IMR-90 (cell line): ENCODE measurements around the gene HYCC1. TPM values are rescaled to one million over a fixed set of nuclear protein-coding genes. Genes with fewer than 3 reads are reported as not detected.

Source experiments
- ATAC-seq: fragments of 200-7000 bp; cut with Tn5 transposase; 2 replicates; pipeline ENCODE4 v1.9.1; 2020; ENCODE audit warnings: low read depth, mild to moderate bottlenecking, moderate library complexity
- BruUV-seq: library from RNA; stranded (reverse); fragments of 400-500 nt; replicated peaks from 2 replicates; lab custom pipeline; 2021; lab: Mats Ljungman, UMichigan
- CTCF ChIA-PET: fragments of 300-600 bp; formaldehyde crosslinking; extraction: SDS; loops from one replicate; lab custom pipeline; 2021; ENCODE audit warnings: antibody characterized with exemption; lab: Yijun Ruan, JAX
- POLR2A ChIA-PET: fragments of 300-600 bp; sonication (Branson Sonifier 250); formaldehyde crosslinking; loops from one replicate; lab custom pipeline; 2022; ENCODE audit warnings: antibody characterized with exemption; ENCODE audit not compliant: unreplicated experiment; lab: Charles Lee
- DNase-seq: peaks from one replicate; pipeline ENCODE4 v3.0.0; 2013
- H2AFZ ChIP-seq: replicated peaks from 2 replicates; pipeline ENCODE3; 2013; ENCODE audit warnings: low read length, mild to moderate bottlenecking; ENCODE audit not compliant: poor library complexity
- H2AK5ac ChIP-seq: 2 replicates; pipeline ENCODE4 v1.6.1; 2013; ENCODE audit warnings: low read depth, low read length, inconsistent platforms
- H2AK9ac ChIP-seq: replicated peaks from 2 replicates; pipeline ENCODE3; 2013; ENCODE audit warnings: mild to moderate bottlenecking, low read depth, low read length, moderate library complexity; ENCODE audit not compliant: poor library complexity
- H2BK120ac ChIP-seq: 2 replicates; pipeline ENCODE4 v1.6.1; 2013; ENCODE audit warnings: low read depth, low read length, inconsistent platforms
- H2BK15ac ChIP-seq: 3 replicates; pipeline ENCODE4 v1.6.1; 2013; ENCODE audit warnings: low read depth, low read length, inconsistent platforms
- H2BK20ac ChIP-seq: 2 replicates; pipeline ENCODE4 v1.6.1; 2013; ENCODE audit warnings: low read depth, mild to moderate bottlenecking, inconsistent platforms, low read length, moderate library complexity
- H2BK5ac ChIP-seq: 2 replicates; pipeline ENCODE4 v1.6.1; 2013; ENCODE audit warnings: mild to moderate bottlenecking, low read depth, low read length, inconsistent platforms; ENCODE audit not compliant: poor library complexity, severe bottlenecking
- H3K14ac ChIP-seq: replicated peaks from 2 replicates; pipeline ENCODE4 v1.6.1; 2013; ENCODE audit warnings: low read depth, low read length, inconsistent platforms
- H3K18ac ChIP-seq: 2 replicates; pipeline ENCODE4 v1.6.1; 2013; ENCODE audit warnings: low read depth, low read length, control low read depth
- H3K23ac ChIP-seq: 2 replicates; pipeline ENCODE4 v1.6.1; 2013; ENCODE audit warnings: low read depth, low read length, inconsistent platforms
- H3K27ac ChIP-seq: 2 replicates; pipeline ENCODE4 v1.5.1; 2013; ENCODE audit warnings: mild to moderate bottlenecking, control low read depth, low read length; ENCODE audit not compliant: insufficient read depth
- H3K27me3 ChIP-seq: 2 replicates; pipeline ENCODE4 v1.6.1; 2013; ENCODE audit warnings: low read length; ENCODE audit not compliant: control insufficient read depth, insufficient read depth
- H3K36me3 ChIP-seq: 2 replicates; pipeline ENCODE4 v1.6.1; 2013; ENCODE audit warnings: low read length, mixed read lengths; ENCODE audit not compliant: control insufficient read depth, insufficient read depth
- H3K4ac ChIP-seq: 2 replicates; pipeline ENCODE4 v1.6.1; 2013; ENCODE audit warnings: low read depth, low read length, inconsistent platforms
- H3K4me1 ChIP-seq: 2 replicates; pipeline ENCODE4 v1.6.1; 2013; ENCODE audit warnings: low read length, mixed read lengths; ENCODE audit not compliant: control insufficient read depth, insufficient read depth
- H3K4me2 ChIP-seq: 2 replicates; pipeline ENCODE4 v1.6.1; 2013; ENCODE audit warnings: low read depth, mild to moderate bottlenecking, control low read depth, low read length, moderate library complexity
- H3K4me3 ChIP-seq: 2 replicates; pipeline ENCODE4 v1.5.1; 2013; ENCODE audit warnings: low read depth, mild to moderate bottlenecking, control low read depth, low read length, moderate library complexity; ENCODE audit not compliant: insufficient read depth
- H3K56ac ChIP-seq: 2 replicates; pipeline ENCODE4 v1.6.1; 2013; ENCODE audit warnings: low read length, inconsistent platforms; ENCODE audit not compliant: insufficient read depth; ENCODE audit errors: extremely low read depth
- H3K79me1 ChIP-seq, 2 experiments: 2 replicates each; pipeline ENCODE4 v1.6.1; 2013; ENCODE audit warnings: low read length in 2 of 2, inconsistent platforms in 1 of 2, low read depth in 1 of 2
- H3K9ac ChIP-seq: 2 replicates; pipeline ENCODE4 v1.6.1; 2013; ENCODE audit warnings: low read depth, low read length, control low read depth
- H3K9me1 ChIP-seq: 2 replicates; pipeline ENCODE4 v1.6.1; 2013; ENCODE audit warnings: low read length, inconsistent platforms; ENCODE audit not compliant: insufficient read depth
- H3K9me3 ChIP-seq: 2 replicates; pipeline ENCODE4 v1.6.1; 2013; ENCODE audit warnings: low read length; ENCODE audit not compliant: control insufficient read depth, insufficient read depth
- H4K20me1 ChIP-seq: 2 replicates; pipeline ENCODE4 v1.6.1; 2013; ENCODE audit warnings: low read length, inconsistent platforms; ENCODE audit not compliant: insufficient read depth
- H4K5ac ChIP-seq: 2 replicates; pipeline ENCODE4 v1.6.1; 2013; ENCODE audit warnings: mild to moderate bottlenecking, low read depth, low read length, control low read depth
- H4K8ac ChIP-seq, 2 experiments: 2 replicates each; pipeline ENCODE4 v1.6.1; 2013; ENCODE audit warnings: low read depth in 2 of 2, low read length in 2 of 2, control low read depth in 1 of 2, inconsistent platforms in 1 of 2
- H4K91ac ChIP-seq: 2 replicates; pipeline ENCODE4 v1.6.1; 2013; ENCODE audit warnings: low read depth, low read length, inconsistent platforms; ENCODE audit not compliant: insufficient read depth
- BHLHE40 ChIP-seq: fragments of 150-350 bp; IDR thresholded peaks from 2 replicates; pipeline ENCODE4 v1.6.1; 2016; ENCODE audit warnings: mild to moderate bottlenecking, low read depth, low read length
- CEBPB ChIP-seq: IDR thresholded peaks from 2 replicates; pipeline ENCODE4 v1.6.1; 2012; ENCODE audit warnings: low read depth, low read length, improper control_type of control experiment
- CHD1 ChIP-seq: IDR thresholded peaks from 2 replicates; pipeline ENCODE4 v1.6.1; 2012; ENCODE audit warnings: low read depth, low read length, improper control_type of control experiment
- CTCF ChIP-seq: conservative IDR thresholded peaks from 2 replicates; pipeline ENCODE4 v1.5.1; 2012; ENCODE audit warnings: mild to moderate bottlenecking, low read depth, low read length, improper control_type of control experiment
- FOS ChIP-seq: fragments of 150-350 bp; IDR thresholded peaks from 2 replicates; pipeline ENCODE4 v1.6.1; 2016; ENCODE audit warnings: low read depth, low read length
- MAFK ChIP-seq: IDR thresholded peaks from 2 replicates; pipeline ENCODE4 v1.6.1; 2012; ENCODE audit warnings: low read depth, low read length, improper control_type of control experiment
- MAZ ChIP-seq: IDR thresholded peaks from 2 replicates; pipeline ENCODE4 v1.6.1; 2012; ENCODE audit warnings: low read depth, mild to moderate bottlenecking, low read length, improper control_type of control experiment, moderate library complexity, borderline replicate concordance
- MXI1 ChIP-seq: IDR thresholded peaks from 2 replicates; pipeline ENCODE4 v1.6.1; 2012; ENCODE audit warnings: low read depth, mild to moderate bottlenecking, low read length, moderate library complexity, borderline replicate concordance
- NFE2L2 ChIP-seq: fragments of 150-350 bp; IDR thresholded peaks from 2 replicates; pipeline ENCODE4 v1.6.1; 2016; ENCODE audit warnings: low read depth, mild to moderate bottlenecking, low read length
- POLR2A ChIP-seq: IDR thresholded peaks from 2 replicates; pipeline ENCODE4 v1.6.1; 2012; ENCODE audit warnings: mild to moderate bottlenecking, low read depth, low read length
- RAD21 ChIP-seq: IDR thresholded peaks from 2 replicates; pipeline ENCODE4 v1.6.1; 2012; ENCODE audit warnings: low read length, improper control_type of control experiment
- RCOR1 ChIP-seq: IDR thresholded peaks from 2 replicates; pipeline ENCODE4 v1.6.1; 2012; ENCODE audit warnings: mild to moderate bottlenecking, low read length, improper control_type of control experiment; ENCODE audit not compliant: insufficient replicate concordance
- RFX5 ChIP-seq: IDR thresholded peaks from 2 replicates; pipeline ENCODE4 v1.8.0; 2012; ENCODE audit warnings: low read depth, mild to moderate bottlenecking, low read length, moderate library complexity
- SMC3 ChIP-seq: fragments of 150-350 bp; IDR thresholded peaks from 2 replicates; pipeline ENCODE4 v1.6.1; 2016; ENCODE audit warnings: low read depth, mild to moderate bottlenecking, antibody characterized with exemption, low read length, moderate library complexity
- WGBS, 2 experiments: methylation state at CpG; one replicate each; pipeline versions ENCODE4 v1.1.5 to v1.1.7; 2013; ENCODE audit warnings: missing lambda C conversion rate in 2 of 2; ENCODE audit not compliant: insufficient read length in 1 of 2; ENCODE audit errors: extremely low coverage in 2 of 2; 5-methylcytosine and 5-hydroxymethylcytosine counted together
- dilution Hi-C: fragments of 300-500 bp; cut with HindIII; formaldehyde crosslinking; loops from one replicate; pipeline ENCODE4 v1.14.3; 2018; ENCODE audit warnings: low sequenced_read_pairs; ENCODE audit not compliant: unreplicated experiment
- in situ Hi-C: fragments of 300-500 bp; cut with MboI; formaldehyde crosslinking; loops from 3 replicates; pipeline ENCODE4 v1.14.3; 2019; ENCODE audit warnings: low sequenced_read_pairs, inconsistent platforms, mixed read lengths
- intact Hi-C: fragments of 100-400 bp; cut with micrococcal nuclease; formaldehyde crosslinking; loops from 2 replicates; pipeline ENCODE4 v1.10.0; 2022
- polyA plus RNA-seq, 3 experiments: library from polyadenylated mRNA; depleted of rRNA; stranded (reverse); fragments of >200 nt; gene quantifications; 2 replicates each; pipeline ENCODE4 v1.2.3, GENCODE V29; 2012; ENCODE audit warnings: low replicate concordance in 1 of 3
- total RNA-seq: library from RNA; depleted of rRNA; stranded (reverse); fragments of >200 nt; gene quantifications from 2 replicates; pipeline ENCODE4 v1.2.3, GENCODE V29; 2012
- TF ChIP-seq, protein P1 (sequence below): fragments of 150-350 bp; IDR thresholded peaks from 2 replicates; pipeline ENCODE4 v1.6.1; 2017; ENCODE audit warnings: mild to moderate bottlenecking, antibody characterized with exemption, low read length, low read depth
- TF ChIP-seq, protein P2 (sequence below): fragments of 150-350 bp; IDR thresholded peaks from 2 replicates; pipeline ENCODE4 v1.6.1; 2016; ENCODE audit warnings: low read depth, mild to moderate bottlenecking, low read length, moderate library complexity, borderline replicate concordance

HYCC1 gene
- total and polyA plus RNA-seq, 2 of the 4 experiments (the other 2 are of a cell fraction), result 44.1 to 78.3 TPM

DNA sequence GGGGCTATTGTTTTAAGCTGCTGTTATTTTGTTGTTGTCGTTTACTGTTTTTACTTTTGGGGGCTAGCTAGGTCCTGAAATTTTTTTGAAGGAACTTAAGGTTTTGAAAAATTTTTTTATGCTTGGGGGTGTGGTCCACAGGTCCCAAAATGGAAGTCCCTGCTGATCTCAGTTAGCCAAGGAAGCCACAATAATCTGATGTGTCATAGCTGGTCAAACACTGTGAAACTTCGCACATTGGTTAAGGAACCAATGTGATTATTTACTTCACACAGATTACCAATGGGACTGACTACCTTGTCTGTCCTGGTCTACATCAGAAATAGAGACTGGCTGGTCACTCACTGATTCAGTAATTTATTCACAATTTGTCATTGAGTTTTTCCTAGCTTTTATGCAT, 29.5 kb upstream of the HYCC1 start:
- H3K4ac ChIP-seq, result no peak overlapping the region
- no peak overlapping the region for H2AFZ ChIP-seq
- H3K27ac ChIP-seq, result no peak overlapping the region
- H4K20me1 ChIP-seq, result no peaks in the 10 kb centered on the region
- H3K14ac ChIP-seq, result no peak overlapping the region
- no peak overlapping the region for H2AK9ac ChIP-seq
- no peak for ATAC-seq
- no peak overlapping the region for H3K4me3 ChIP-seq
- POLR2A ChIA-PET, result no interaction called here
- in situ Hi-C loops (no loop called here), intact Hi-C loops (no loop called here), dilution Hi-C loops (no loop called here)
- CTCF ChIA-PET, result interaction anchor here (0.7 to 2.6 kb wide), 2 partner anchors 12 to 310 kb away, joined by 3 to 12 read pairs; no protein-coding TSS in a partner anchor
- H4K8ac ChIP-seq, result no peak overlapping the region
- H4K91ac ChIP-seq, result no peak overlapping the region
- H3K4me1 ChIP-seq, result peaks cover 4% of the 10 kb centered on the region
- H2BK5ac ChIP-seq, result no peak overlapping the region
- no peak overlapping the region for H4K5ac ChIP-seq
- H2BK15ac ChIP-seq, result no peak overlapping the region
- H3K9me1 ChIP-seq, result no peaks in the 10 kb centered on the region; the same call in 1 of the 2 replicates
- BruUV-seq, result no TSS peak
- H3K9ac ChIP-seq, result no peak overlapping the region
- H3K79me1 ChIP-seq, result no peaks in the 10 kb centered on the region
- no peak overlapping the region for H2BK120ac ChIP-seq
- H3K18ac ChIP-seq, result no peak overlapping the region
- H3K23ac ChIP-seq, result no peak overlapping the region
- no peaks in the 10 kb centered on the region for H3K27me3 ChIP-seq
- no peak for DNase-seq
- no peaks in the 10 kb centered on the region for H3K9me3 ChIP-seq
- whole genome bisulfite sequencing, 2 experiments, result no CpG with 5 or more reads among the region's 2 CpGs
- TF ChIP-seq SMC3, result no peak
- TF ChIP-seq POLR2A, result no peak
- TF ChIP-seq MXI1, result no peak
- no peak for TF ChIP-seq CTCF
- no peak for TF ChIP-seq NFE2L2
- TF ChIP-seq, protein P1, sequence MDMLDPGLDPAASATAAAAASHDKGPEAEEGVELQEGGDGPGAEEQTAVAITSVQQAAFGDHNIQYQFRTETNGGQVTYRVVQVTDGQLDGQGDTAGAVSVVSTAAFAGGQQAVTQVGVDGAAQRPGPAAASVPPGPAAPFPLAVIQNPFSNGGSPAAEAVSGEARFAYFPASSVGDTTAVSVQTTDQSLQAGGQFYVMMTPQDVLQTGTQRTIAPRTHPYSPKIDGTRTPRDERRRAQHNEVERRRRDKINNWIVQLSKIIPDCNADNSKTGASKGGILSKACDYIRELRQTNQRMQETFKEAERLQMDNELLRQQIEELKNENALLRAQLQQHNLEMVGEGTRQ, result no peak
- TF ChIP-seq CEBPB, result no peak
- no peak for TF ChIP-seq RAD21
- TF ChIP-seq, protein P2, sequence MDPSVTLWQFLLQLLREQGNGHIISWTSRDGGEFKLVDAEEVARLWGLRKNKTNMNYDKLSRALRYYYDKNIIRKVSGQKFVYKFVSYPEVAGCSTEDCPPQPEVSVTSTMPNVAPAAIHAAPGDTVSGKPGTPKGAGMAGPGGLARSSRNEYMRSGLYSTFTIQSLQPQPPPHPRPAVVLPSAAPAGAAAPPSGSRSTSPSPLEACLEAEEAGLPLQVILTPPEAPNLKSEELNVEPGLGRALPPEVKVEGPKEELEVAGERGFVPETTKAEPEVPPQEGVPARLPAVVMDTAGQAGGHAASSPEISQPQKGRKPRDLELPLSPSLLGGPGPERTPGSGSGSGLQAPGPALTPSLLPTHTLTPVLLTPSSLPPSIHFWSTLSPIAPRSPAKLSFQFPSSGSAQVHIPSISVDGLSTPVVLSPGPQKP, result no peak
- TF ChIP-seq CHD1, result no peak
- TF ChIP-seq BHLHE40, result no peak
- TF ChIP-seq RCOR1, result no peak
- TF ChIP-seq MAZ, result no peak
- TF ChIP-seq FOS, result no peak
- no peak for TF ChIP-seq MAFK
- no peak for TF ChIP-seq RFX5
- H2BK20ac ChIP-seq, result no peak overlapping the region
- no peak overlapping the region for H2AK5ac ChIP-seq
- no peak overlapping the region for H3K56ac ChIP-seq
- no peaks in the 10 kb centered on the region for H3K36me3 ChIP-seq
- no peak overlapping the region for H3K4me2 ChIP-seq
